ENCODE data around the gene SRI. TPM values are rescaled to one million over a fixed set of nuclear protein-coding genes. Genes with fewer than 3 reads are reported as not detected.

SRI gene
- total RNA-seq, 1 donor from 2014 or later: 85.8 TPM

DNA sequence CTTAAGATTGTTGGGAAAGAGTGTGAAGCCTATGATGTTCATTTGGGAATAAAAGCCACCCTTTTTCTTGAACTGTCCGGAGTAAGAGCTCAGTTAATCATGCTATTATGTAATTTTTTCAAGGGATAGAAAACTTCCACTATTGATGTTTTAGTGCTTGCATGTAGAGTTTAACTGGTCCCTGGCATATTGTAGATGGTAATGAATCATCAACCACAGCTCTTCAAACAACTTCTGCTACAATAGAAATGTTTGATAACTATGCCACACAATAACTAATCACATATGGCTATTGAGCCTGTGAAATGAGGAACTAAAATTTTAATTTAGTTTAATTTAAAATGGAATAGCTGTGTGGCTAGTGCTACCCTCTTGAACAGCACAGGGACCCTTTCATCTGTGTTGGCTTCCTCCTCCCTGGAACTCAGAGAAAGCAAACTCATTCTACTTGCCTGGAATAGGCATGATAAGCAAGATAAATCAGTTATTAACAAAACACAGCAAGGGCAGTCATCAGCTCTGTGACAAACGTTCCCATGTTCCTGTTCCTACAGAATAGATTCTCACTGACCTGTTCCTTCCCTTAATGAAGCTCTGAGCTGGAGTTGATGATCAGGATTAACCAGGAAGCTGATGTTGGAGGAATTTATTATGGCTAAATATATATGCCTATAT is 4.9 kb upstream of the SRI start:
- no peak for DNase-seq

- DNase-seq: no peak
Measured at GRCh38 chr7:88223265-88223664, 3.4 kb upstream of the SRI start.

GRCh38 chr7:88218836-88219605 is 817 bp downstream of the SRI start:
- DNase-seq: peak; percentile 8

GRCh38 chr7:88218429-88218745 is 1.5 kb downstream of the SRI start:
- DNase-seq: no peak

GRCh38 chr7:88217675-88218428 is 2.0 kb downstream of the SRI start:
- DNase-seq: no peak

DNA sequence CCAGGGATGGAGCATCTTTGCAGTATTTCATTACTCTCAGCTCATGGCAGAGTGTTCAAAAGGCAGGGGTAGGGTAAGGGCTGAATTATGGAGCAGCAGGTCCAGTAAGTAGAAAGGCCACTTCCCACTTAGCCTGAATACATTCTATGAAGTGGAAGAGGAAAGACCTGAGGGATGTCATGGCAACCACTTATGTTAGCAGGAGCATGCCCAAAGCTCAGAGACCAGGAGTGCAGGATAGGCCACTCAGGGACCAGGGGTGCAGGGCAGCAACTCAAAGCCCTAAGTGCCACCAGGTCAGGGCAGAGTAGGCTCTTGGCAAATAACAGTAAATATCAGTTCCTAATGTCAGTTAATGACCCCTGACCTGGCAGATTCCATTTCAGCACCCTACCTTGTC is 3.6 kb downstream of the SRI start:
- no peak for DNase-seq

DNA sequence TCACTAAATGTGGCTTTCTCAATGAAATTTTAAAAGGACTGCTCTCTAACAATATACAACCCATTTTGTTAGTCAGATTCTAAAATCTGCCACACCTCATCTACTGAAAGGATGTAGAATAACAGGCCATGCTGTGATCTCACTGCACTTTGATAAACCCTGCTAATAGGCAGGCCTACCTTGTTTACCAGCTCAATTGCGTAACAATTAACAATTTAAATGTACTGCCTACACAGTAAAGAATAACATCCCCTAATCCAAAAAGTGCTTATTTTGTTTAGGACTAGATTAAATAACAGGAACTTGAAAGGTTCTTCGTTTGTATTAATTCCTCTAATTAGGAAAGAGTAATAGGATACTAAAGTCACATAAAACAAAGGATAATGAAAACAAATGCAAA is 4.5 kb downstream of the SRI start:
- DNase-seq: no peak

DNA sequence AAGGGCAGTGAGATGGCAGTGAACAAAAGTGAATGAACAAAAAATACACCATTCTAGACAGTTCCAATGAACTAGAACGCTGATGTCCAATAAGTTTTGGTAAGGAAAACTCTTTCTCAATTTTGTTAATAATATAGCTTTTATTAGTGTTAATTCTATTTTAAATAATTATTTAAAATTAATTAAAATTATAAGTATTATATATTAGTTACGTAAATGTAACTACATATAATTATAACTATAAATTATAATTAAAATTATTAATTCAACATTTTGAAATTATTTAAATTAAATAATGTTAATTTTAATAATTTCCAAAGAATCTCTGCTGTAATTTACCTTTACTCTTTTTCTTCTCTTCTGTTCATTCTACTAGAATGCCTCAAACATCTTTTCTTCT is 5.4 kb downstream of the SRI start:
- DNase-seq: no peak

DNA sequence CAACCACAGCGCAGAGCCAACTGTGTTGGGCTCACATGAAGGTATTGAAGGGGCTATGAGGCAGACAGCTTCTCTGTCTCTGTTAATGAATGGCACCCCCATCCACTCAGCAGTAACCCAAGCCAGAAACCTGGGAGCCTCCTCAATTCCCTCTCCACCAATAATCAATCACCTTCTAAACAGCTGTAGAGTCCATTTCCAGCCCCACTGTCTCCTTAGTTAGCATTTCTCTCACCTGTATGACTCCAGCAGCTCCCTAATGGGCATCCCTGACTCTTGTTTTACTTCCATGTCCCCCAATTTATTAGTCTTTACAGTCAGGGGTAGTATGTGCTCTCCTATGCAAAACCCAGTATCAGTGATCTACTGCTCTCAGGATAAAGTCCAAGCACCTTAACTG is 6.9 kb downstream of the SRI start:
- no peak for DNase-seq

- no peak for DNase-seq
Measured at GRCh38 chr7:88208521-88208920, 11.3 kb downstream of the SRI start.

GRCh38 chr7:88206254-88206653 is 13.6 kb downstream of the SRI start:
- DNase-seq: no peak

DNA sequence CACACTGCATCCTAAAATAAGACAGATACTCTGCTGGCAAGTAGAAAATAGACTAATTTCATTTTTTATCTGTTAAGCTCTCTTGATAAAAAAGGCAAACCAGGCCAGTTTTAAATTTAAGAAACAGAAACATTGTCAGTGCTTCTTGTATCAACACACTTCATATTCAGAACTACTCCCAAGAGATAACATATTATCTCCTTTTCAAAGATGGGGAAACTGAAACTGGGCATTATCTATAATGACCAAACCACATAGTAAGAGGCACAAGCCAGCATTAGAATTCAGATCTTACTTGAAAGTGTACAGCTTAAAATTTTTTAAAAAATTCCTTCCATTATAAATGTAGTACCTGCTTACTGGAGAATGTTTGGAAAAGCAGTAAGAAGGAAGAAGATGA is 14.7 kb downstream of the SRI start:
- DNase-seq: no peak

DNA sequence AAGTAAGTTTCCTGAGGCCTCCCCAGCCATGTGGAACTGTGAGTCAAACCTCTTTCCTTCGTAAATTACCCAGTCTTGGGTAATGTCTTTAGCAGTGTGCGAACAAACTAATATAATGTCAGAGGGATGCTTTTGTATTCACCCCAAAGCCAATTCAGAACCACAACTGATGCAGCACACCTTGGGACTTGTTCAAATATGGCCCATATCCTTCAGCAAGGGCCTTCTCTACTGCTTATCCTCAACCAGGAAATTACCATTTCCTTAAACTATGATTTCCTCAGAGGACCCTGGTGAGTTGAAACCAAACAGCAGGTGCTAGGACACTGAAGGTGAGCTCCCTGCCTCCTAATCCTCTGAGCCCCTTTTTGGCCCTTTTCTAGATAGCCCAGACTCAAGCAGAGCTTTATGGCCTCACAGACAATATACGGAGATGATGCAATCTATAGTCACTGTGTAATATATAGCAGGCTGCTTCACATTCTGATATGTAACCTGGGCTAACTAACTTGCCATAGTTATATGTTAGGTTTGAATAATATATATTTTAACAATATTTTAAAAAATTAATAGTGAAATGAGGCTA is 15.2 kb downstream of the SRI start:
- no peak for DNase-seq

GRCh38 chr7:88203401-88203800 is 16.4 kb downstream of the SRI start:
- DNase-seq: no peak

- DNase-seq: no peak
Measured at GRCh38 chr7:88202799-88203198, 17.0 kb downstream of the SRI start.

GRCh38 chr7:88202278-88202677 is 17.6 kb downstream of the SRI start:
- DNase-seq: no peak

DNA sequence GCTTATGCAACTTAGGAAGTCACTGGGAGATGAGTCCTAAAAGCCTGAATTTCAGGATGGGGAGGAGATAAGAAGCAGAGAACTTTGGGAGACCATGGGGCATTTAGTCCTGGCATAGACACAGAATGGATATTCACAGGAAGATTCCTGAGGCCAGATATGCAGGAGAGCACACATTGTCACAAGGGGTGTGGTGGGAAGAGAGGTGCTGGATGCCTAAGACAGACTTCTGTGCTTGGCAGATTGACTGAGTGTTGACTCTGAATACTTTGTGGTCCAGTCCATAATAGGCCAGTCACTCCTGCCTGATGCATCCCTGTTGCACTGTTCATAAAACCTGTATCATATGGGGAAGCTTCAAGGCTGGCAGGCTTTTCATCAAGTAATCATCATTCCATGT is 18.5 kb downstream of the SRI start:
- DNase-seq: no peak

DNA sequence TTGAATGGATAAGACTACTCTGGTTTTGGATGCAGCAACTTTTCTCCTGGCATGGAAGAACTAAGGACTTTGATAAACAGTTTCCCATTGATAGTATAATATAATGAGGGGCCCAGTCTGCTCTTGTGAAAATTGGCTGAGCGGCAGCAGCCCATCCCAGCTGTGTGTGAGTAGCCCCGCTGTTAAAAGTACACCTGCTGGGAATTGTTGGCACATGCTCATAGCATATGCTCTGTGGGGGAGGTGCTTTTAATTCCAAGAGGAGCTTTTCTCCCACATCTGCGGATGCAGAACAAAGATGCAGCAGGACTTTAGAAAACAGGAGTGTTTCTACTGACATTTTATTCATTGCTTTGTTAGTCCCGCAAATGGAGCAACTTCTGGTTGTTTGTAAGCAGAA is 19.0 kb downstream of the SRI start:
- DNase-seq: no peak

- no peak for DNase-seq
Measured at GRCh38 chr7:88200261-88200660, 19.6 kb downstream of the SRI start.

GRCh38 chr7:88191911-88192310 is 27.9 kb downstream of the SRI start:
- no peak for DNase-seq

- no peak for DNase-seq
Measured at GRCh38 chr7:88185650-88186049, 34.2 kb downstream of the SRI start.

- peak; percentile 5 for DNase-seq
Measured at GRCh38 chr7:88184848-88185304, 35.0 kb downstream of the SRI start.

GRCh38 chr7:88183051-88183450 is 36.8 kb downstream of the SRI start:
- no peak for DNase-seq

All from occipital lobe (tissue), 2 donors.